GM23338 (cell line): Measurements from ENCODE around the gene PTRH1. TPM values are rescaled to one million over a fixed set of nuclear protein-coding genes. Genes with fewer than 3 reads are reported as not detected.

Experiments
- ATAC-seq: fragments of 200-7000 bp; cut with Tn5 transposase; 3 replicates; pipeline ENCODE4 v1.9.1; 2020
- DNase-seq: peaks from one replicate; pipeline ENCODE4 v3.0.0-alpha.2; 2015; ENCODE audit warnings: low spot score
- H2AFZ ChIP-seq: fragments of 200-600 bp; sonication (generic); 2 replicates; pipeline ENCODE4 v1.8.0; 2016; ENCODE audit warnings: antibody characterized with exemption, mild to moderate bottlenecking, moderate library complexity
- H3F3A ChIP-seq: fragments of 200-600 bp; sonication (generic); replicated peaks from 2 replicates; pipeline ENCODE4 v1.8.0; 2017; ENCODE audit warnings: antibody characterized with exemption, mixed run types, low read depth
- H3K27ac ChIP-seq: fragments of 200-600 bp; sonication (generic); 2 replicates; pipeline ENCODE4 v1.6.1; 2016; ENCODE audit warnings: low read depth
- H3K27me3 ChIP-seq: fragments of 200-600 bp; sonication (generic); 2 replicates; pipeline ENCODE4 v1.8.0; 2016; ENCODE audit warnings: mild to moderate bottlenecking, mixed run types, moderate library complexity; ENCODE audit not compliant: insufficient read depth
- H3K36me3 ChIP-seq: fragments of 200-600 bp; sonication (generic); 2 replicates; pipeline ENCODE4 v1.8.0; 2016; ENCODE audit warnings: mild to moderate bottlenecking; ENCODE audit not compliant: insufficient read depth
- H3K4me1 ChIP-seq: fragments of 200-600 bp; sonication (generic); 2 replicates; pipeline ENCODE4 v1.8.0; 2016; ENCODE audit warnings: mild to moderate bottlenecking, moderate library complexity; ENCODE audit not compliant: insufficient read depth
- H3K4me2 ChIP-seq: fragments of 200-600 bp; sonication (generic); 2 replicates; pipeline ENCODE4 v1.7.1; 2017; ENCODE audit warnings: mixed run types
- H3K4me3 ChIP-seq: fragments of 200-600 bp; sonication (generic); 2 replicates; pipeline ENCODE4 v1.6.1; 2016; ENCODE audit warnings: mixed run types
- H3K79me2 ChIP-seq: fragments of 200-600 bp; sonication (generic); replicated peaks from 2 replicates; pipeline ENCODE4 v1.8.0; 2017; ENCODE audit warnings: mild to moderate bottlenecking; ENCODE audit not compliant: insufficient read depth
- H3K9me2 ChIP-seq: fragments of 200-600 bp; sonication (generic); 2 replicates; pipeline ENCODE4 v1.8.0; 2017; ENCODE audit not compliant: insufficient read depth
- H4K20me1 ChIP-seq: fragments of 200-600 bp; sonication (generic); replicated peaks from 2 replicates; pipeline ENCODE4 v1.8.0; 2017; ENCODE audit warnings: mild to moderate bottlenecking; ENCODE audit not compliant: insufficient read depth
- H3K27ac Mint-ChIP-seq: 2 replicates; pipeline ENCODE4 v1.8.0; 2020; ENCODE audit warnings: inconsistent platforms, mild to moderate bottlenecking, moderate library complexity, mixed read lengths
- H3K27me3 Mint-ChIP-seq: 3 replicates; pipeline ENCODE4 v1.8.0; 2022; ENCODE audit warnings: low read depth, mild to moderate bottlenecking, moderate library complexity, mixed read lengths, inconsistent platforms; ENCODE audit not compliant: insufficient read depth, poor library complexity
- H3K36me3 Mint-ChIP-seq: 3 replicates; pipeline ENCODE4 v1.8.0; 2021; ENCODE audit warnings: low read depth, mild to moderate bottlenecking, inconsistent platforms, moderate library complexity, mixed read lengths
- H3K4me1 Mint-ChIP-seq: 3 replicates; pipeline ENCODE4 v1.8.0; 2020; ENCODE audit warnings: mild to moderate bottlenecking, inconsistent platforms, mixed read lengths
- H3K4me3 Mint-ChIP-seq: 3 replicates; pipeline ENCODE4 v1.8.0; 2021; ENCODE audit warnings: moderate library complexity, mild to moderate bottlenecking, inconsistent platforms, mixed read lengths
- H3K9me3 Mint-ChIP-seq: 3 replicates; pipeline ENCODE4 v1.8.0; 2020; ENCODE audit warnings: moderate library complexity, mild to moderate bottlenecking, inconsistent platforms, mixed read lengths
- CREB1 ChIP-seq: fragments of 250-450 bp; sonication (Bioruptor Pico); IDR thresholded peaks from 2 replicates; pipeline ENCODE4 v1.5.0; 2020; ENCODE audit warnings: low read depth, mild to moderate bottlenecking, moderate library complexity
- ETS1 ChIP-seq: IDR thresholded peaks from 2 replicates; pipeline ENCODE4 v1.6.1; 2016; ENCODE audit warnings: antibody characterized with exemption
- EZH2 ChIP-seq: fragments of 200-600 bp; sonication (generic); IDR thresholded peaks from one replicate; pipeline ENCODE4 v1.8.0; 2017; ENCODE audit warnings: antibody characterized with exemption, mild to moderate bottlenecking, low read depth; ENCODE audit not compliant: unreplicated experiment
- EZH2phosphoT487 ChIP-seq: fragments of 200-600 bp; sonication (generic); IDR thresholded peaks from one replicate; pipeline ENCODE4 v1.8.1; 2018; ENCODE audit warnings: antibody characterized with exemption; ENCODE audit not compliant: unreplicated experiment
- JUNB ChIP-seq: IDR thresholded peaks from one replicate; pipeline ENCODE4 v1.6.1; 2016; ENCODE audit warnings: antibody characterized with exemption; ENCODE audit not compliant: unreplicated experiment
- NANOG ChIP-seq: IDR thresholded peaks from 2 replicates; pipeline ENCODE4 v1.6.1; 2016; ENCODE audit warnings: antibody characterized with exemption, borderline replicate concordance
- POLR2AphosphoS5 ChIP-seq: IDR thresholded peaks from 2 replicates; pipeline ENCODE4 v1.6.1; 2016; ENCODE audit warnings: antibody characterized with exemption, low read depth
- REST ChIP-seq: IDR thresholded peaks from one replicate; pipeline ENCODE4 v1.6.1; 2018; ENCODE audit warnings: antibody characterized with exemption; ENCODE audit not compliant: unreplicated experiment
- STAT1 ChIP-seq: IDR thresholded peaks from one replicate; pipeline ENCODE4 v1.6.1; 2016; ENCODE audit warnings: antibody characterized with exemption; ENCODE audit not compliant: unreplicated experiment
- ZNF114 ChIP-seq: fragments of 250-450 bp; sonication (Bioruptor Pico); IDR thresholded peaks from 2 replicates; pipeline ENCODE4 v1.5.0; 2020; ENCODE audit warnings: mild to moderate bottlenecking, moderate library complexity
- ZNF331 ChIP-seq: fragments of 250-450 bp; sonication (Bioruptor Pico); IDR thresholded peaks from 2 replicates; pipeline ENCODE4 v1.5.0; 2020; ENCODE audit warnings: low read depth, mild to moderate bottlenecking, moderate library complexity
- polyA plus RNA-seq: library from polyadenylated mRNA; unstranded; fragments of >200 nt; fragmentation: Nextera tagmentation; extraction: Ambion mirVana; gene quantifications from 2 replicates; pipeline ENCODE4 v1.2.1, GENCODE V29; 2016
- total RNA-seq: library from RNA; depleted of rRNA; stranded (reverse); fragments of >200 nt; shearing (Covaris generic); gene quantifications from 2 replicates; pipeline ENCODE4 v1.2.3, GENCODE V29; 2014
- TF ChIP-seq, protein P1 (sequence below): fragments of 250-450 bp; sonication (Bioruptor Pico); IDR thresholded peaks from 2 replicates; pipeline ENCODE4 v1.5.0; 2020; ENCODE audit warnings: mild to moderate bottlenecking, moderate library complexity
- TF ChIP-seq, protein P2 (sequence below), 2 experiments: fragments of 200-600 bp in 1 of 2; sonication (generic) in 1 of 2; conservative IDR thresholded peaks; 2 replicates each; pipeline versions ENCODE4 v1.5.1 to v1.6.1; 2016 to 2017; ENCODE audit warnings: antibody characterized with exemption in 2 of 2, low read depth in 2 of 2, mild to moderate bottlenecking in 2 of 2, moderate library complexity in 1 of 2

The PTRH1 gene
- total and polyA plus RNA-seq, 2 experiments from 2014 or later, result 15.1 to 18.6 TPM

GRCh38 chr9:127673234-127673633, 42.2 kb downstream of the PTRH1 start:
- Histone ChIP-seq H3K79me2 (no peaks in the 10 kb centered on the region), H3K4me2 (no peak overlapping the region), H4K20me1 (no peaks in the 10 kb centered on the region; the same call in 1 of the 2 replicates), H2AFZ (no peak overlapping the region), H3K9me2 (no peaks in the 10 kb centered on the region), H3K4me1 (no peaks in the 10 kb centered on the region), H3F3A (no peaks in the 10 kb centered on the region), H3K36me3 (peaks cover 11% of the 10 kb centered on the region), H3K27ac (no peak overlapping the region), H3K27me3 (no peaks in the 10 kb centered on the region), H3K4me3 (no peak overlapping the region)
- no peaks in the 10 kb centered on the region for H3K4me1 Mint-ChIP-seq
- no peak overlapping the region for H3K4me3 Mint-ChIP-seq
- H3K36me3 Mint-ChIP-seq, result peaks cover 20% of the 10 kb centered on the region; the same call in 2 of the 3 replicates
- H3K27ac Mint-ChIP-seq, result no peak overlapping the region
- DNase-seq (no peak), ATAC-seq (no peak)
- no peaks in the 10 kb centered on the region for H3K9me3 Mint-ChIP-seq
- TF ChIP-seq JUNB (no peak), ZNF331 (no peak), ETS1 (no peak), REST (no peak), NANOG (no peak), EZH2 (no peak), STAT1 (no peak), ZNF114 (CRISPR knock-in tag) (no peak), CREB1 (CRISPR knock-in tag) (no peak), POLR2AphosphoS5 (no peak), EZH2phosphoT487 (no peak)
- TF ChIP-seq, protein P1, sequence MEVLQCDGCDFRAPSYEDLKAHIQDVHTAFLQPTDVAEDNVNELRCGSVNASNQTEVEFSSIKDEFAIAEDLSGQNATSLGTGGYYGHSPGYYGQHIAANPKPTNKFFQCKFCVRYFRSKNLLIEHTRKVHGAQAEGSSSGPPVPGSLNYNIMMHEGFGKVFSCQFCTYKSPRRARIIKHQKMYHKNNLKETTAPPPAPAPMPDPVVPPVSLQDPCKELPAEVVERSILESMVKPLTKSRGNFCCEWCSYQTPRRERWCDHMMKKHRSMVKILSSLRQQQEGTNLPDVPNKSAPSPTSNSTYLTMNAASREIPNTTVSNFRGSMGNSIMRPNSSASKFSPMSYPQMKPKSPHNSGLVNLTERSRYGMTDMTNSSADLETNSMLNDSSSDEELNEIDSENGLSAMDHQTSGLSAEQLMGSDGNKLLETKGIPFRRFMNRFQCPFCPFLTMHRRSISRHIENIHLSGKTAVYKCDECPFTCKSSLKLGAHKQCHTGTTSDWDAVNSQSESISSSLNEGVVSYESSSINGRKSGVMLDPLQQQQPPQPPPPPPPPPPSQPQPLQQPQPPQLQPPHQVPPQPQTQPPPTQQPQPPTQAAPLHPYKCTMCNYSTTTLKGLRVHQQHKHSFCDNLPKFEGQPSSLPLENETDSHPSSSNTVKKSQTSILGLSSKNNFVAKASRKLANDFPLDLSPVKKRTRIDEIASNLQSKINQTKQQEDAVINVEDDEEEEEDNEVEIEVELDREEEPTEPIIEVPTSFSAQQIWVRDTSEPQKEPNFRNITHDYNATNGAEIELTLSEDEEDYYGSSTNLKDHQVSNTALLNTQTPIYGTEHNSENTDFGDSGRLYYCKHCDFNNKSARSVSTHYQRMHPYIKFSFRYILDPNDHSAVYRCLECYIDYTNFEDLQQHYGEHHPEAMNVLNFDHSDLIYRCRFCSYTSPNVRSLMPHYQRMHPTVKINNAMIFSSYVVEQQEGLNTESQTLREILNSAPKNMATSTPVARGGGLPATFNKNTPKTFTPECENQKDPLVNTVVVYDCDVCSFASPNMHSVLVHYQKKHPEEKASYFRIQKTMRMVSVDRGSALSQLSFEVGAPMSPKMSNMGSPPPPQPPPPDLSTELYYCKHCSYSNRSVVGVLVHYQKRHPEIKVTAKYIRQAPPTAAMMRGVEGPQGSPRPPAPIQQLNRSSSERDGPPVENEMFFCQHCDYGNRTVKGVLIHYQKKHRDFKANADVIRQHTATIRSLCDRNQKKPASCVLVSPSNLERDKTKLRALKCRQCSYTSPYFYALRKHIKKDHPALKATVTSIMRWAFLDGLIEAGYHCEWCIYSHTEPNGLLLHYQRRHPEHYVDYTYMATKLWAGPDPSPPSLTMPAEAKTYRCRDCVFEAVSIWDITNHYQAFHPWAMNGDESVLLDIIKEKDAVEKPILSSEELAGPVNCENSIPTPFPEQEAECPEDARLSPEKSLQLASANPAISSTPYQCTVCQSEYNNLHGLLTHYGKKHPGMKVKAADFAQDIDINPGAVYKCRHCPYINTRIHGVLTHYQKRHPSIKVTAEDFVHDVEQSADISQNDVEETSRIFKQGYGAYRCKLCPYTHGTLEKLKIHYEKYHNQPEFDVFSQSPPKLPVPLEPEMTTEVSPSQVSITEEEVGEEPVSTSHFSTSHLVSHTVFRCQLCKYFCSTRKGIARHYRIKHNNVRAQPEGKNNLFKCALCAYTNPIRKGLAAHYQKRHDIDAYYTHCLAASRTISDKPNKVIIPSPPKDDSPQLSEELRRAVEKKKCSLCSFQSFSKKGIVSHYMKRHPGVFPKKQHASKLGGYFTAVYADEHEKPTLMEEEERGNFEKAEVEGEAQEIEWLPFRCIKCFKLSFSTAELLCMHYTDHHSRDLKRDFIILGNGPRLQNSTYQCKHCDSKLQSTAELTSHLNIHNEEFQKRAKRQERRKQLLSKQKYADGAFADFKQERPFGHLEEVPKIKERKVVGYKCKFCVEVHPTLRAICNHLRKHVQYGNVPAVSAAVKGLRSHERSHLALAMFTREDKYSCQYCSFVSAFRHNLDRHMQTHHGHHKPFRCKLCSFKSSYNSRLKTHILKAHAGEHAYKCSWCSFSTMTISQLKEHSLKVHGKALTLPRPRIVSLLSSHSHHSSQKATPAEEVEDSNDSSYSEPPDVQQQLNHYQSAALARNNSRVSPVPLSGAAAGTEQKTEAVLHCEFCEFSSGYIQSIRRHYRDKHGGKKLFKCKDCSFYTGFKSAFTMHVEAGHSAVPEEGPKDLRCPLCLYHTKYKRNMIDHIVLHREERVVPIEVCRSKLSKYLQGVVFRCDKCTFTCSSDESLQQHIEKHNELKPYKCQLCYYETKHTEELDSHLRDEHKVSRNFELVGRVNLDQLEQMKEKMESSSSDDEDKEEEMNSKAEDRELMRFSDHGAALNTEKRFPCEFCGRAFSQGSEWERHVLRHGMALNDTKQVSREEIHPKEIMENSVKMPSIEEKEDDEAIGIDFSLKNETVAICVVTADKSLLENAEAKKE (CRISPR knock-in tag), result no peak
- TF ChIP-seq, protein P2, sequence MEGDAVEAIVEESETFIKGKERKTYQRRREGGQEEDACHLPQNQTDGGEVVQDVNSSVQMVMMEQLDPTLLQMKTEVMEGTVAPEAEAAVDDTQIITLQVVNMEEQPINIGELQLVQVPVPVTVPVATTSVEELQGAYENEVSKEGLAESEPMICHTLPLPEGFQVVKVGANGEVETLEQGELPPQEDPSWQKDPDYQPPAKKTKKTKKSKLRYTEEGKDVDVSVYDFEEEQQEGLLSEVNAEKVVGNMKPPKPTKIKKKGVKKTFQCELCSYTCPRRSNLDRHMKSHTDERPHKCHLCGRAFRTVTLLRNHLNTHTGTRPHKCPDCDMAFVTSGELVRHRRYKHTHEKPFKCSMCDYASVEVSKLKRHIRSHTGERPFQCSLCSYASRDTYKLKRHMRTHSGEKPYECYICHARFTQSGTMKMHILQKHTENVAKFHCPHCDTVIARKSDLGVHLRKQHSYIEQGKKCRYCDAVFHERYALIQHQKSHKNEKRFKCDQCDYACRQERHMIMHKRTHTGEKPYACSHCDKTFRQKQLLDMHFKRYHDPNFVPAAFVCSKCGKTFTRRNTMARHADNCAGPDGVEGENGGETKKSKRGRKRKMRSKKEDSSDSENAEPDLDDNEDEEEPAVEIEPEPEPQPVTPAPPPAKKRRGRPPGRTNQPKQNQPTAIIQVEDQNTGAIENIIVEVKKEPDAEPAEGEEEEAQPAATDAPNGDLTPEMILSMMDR (conservative IDR thresholded peaks at IDR 0.05; ENCODE audit: low read depth in 2 of 2), result no peak
- H3K27me3 Mint-ChIP-seq, result no peaks in the 10 kb centered on the region
